ENCODE results near the gene FFAR3.

- no peak for TF ChIP-seq CTCF (IDR thresholded peaks at IDR 0.05)
- no peak for TF ChIP-seq POLR2AphosphoS5 (IDR thresholded peaks at IDR 0.05)
- no peak for TF ChIP-seq POLR2A (IDR thresholded peaks at IDR 0.05)
Measured at GRCh38 chr19:35388277-35389054, 30.2 kb downstream of the FFAR3 start.
